T-cell (primary cell): Measurements from ENCODE around the gene RAPGEF1. TPM values are rescaled to one million over a fixed set of nuclear protein-coding genes. Genes with fewer than 3 reads are reported as not detected.
"Not testable (repeated sequence)": the region's sequence is repeated elsewhere in the genome, so short reads cannot be mapped to it uniquely, and the experiment has no call there.

ENCODE experiments used
- ATAC-seq, 4 experiments: fragments of 200-7000 bp in 3 of 4; fragments of 150-1000 bp in 1 of 4; cut with Tn5 transposase; replicated peaks in 1 of 4; 1 replicate in 3 of 4; 2 replicates in 1 of 4; pipeline ENCODE4 v1.10.0; 2021; ENCODE audit warnings: moderate library complexity in 3 of 4, mild to moderate bottlenecking in 2 of 4, moderate number of reproducible peaks in 1 of 4
- CTCF ChIA-PET, 2 donors: fragments of 300-600 bp; sonication (Branson Sonifier 250); formaldehyde crosslinking; loops; one replicate each; lab custom pipeline; 2022; ENCODE audit warnings: antibody characterized with exemption in 2 of 2; lab: Charles Lee
- POLR2A ChIA-PET, 2 donors: fragments of 300-600 bp; sonication (Branson Sonifier 250); formaldehyde crosslinking; loops; one replicate each; lab custom pipeline; 2022; ENCODE audit warnings: antibody characterized with exemption in 2 of 2; lab: Charles Lee
- DNase-seq, 35 experiments: peaks; one replicate each; pipeline versions ENCODE4 v3.0.0 to v3.0.0-alpha.2; 2013 to 2023
- H3K27ac ChIP-seq: one replicate; pipeline ENCODE4 v1.5.1; 2013; ENCODE audit warnings: low read length
- H3K27me3 ChIP-seq, 2 experiments: replicated peaks in 1 of 2; 1 replicate in 1 of 2; 2 replicates in 1 of 2; pipeline versions ENCODE4 v1.6.1 to v1.7.0; 2013; ENCODE audit warnings: low read length in 1 of 2, mixed read lengths in 1 of 2; ENCODE audit not compliant: control insufficient read depth in 2 of 2, insufficient read depth in 2 of 2; ENCODE audit errors: extremely low read depth in 1 of 2
- H3K36me3 ChIP-seq, 2 donors: 1 replicate in 1 of 2; 2 replicates in 1 of 2; pipeline versions ENCODE4 v1.6.1 to v1.7.0; 2013; ENCODE audit warnings: low read length in 1 of 2; ENCODE audit not compliant: control insufficient read depth in 2 of 2, insufficient read depth in 1 of 2; ENCODE audit errors: extremely low read depth in 1 of 2
- H3K4me1 ChIP-seq, 2 experiments: 1 replicate in 1 of 2; 2 replicates in 1 of 2; pipeline versions ENCODE4 v1.6.1 to v1.7.0; 2013; ENCODE audit warnings: low read length in 2 of 2, mixed read lengths in 1 of 2; ENCODE audit not compliant: insufficient read depth in 2 of 2, control insufficient read depth in 1 of 2; ENCODE audit errors: extremely low read depth in 1 of 2
- H3K4me3 ChIP-seq, 2 donors: 1 replicate in 1 of 2; 2 replicates in 1 of 2; pipeline versions ENCODE4 v1.5.1 to v1.7.0; 2013; ENCODE audit warnings: mild to moderate bottlenecking in 2 of 2, low read length in 1 of 2, moderate library complexity in 1 of 2; ENCODE audit not compliant: control insufficient read depth in 1 of 2; ENCODE audit errors: extremely low read depth in 1 of 2
- H3K9me3 ChIP-seq: 2 replicates; pipeline ENCODE4 v1.7.0; 2013
- H3K27ac Mint-ChIP-seq, 2 donors: one replicate each; pipeline ENCODE4 v1.8.0; 2020 to 2021; ENCODE audit warnings: mild to moderate bottlenecking in 2 of 2, mixed read lengths in 2 of 2
- H3K27me3 Mint-ChIP-seq, 2 donors: one replicate each; pipeline ENCODE4 v1.8.0; 2021 to 2022; ENCODE audit warnings: mixed read lengths in 2 of 2
- H3K36me3 Mint-ChIP-seq: one replicate; pipeline ENCODE4 v1.8.0; 2021; ENCODE audit warnings: mixed read lengths
- H3K4me1 Mint-ChIP-seq, 3 donors: one replicate each; pipeline ENCODE4 v1.8.0; 2020 to 2022; ENCODE audit warnings: mixed read lengths in 3 of 3, mild to moderate bottlenecking in 1 of 3
- H3K4me3 Mint-ChIP-seq, 3 donors: one replicate each; pipeline ENCODE4 v1.8.0; 2020 to 2022; ENCODE audit warnings: mild to moderate bottlenecking in 3 of 3, mixed read lengths in 3 of 3, moderate library complexity in 3 of 3
- H3K9me3 Mint-ChIP-seq, 3 donors: one replicate each; pipeline ENCODE4 v1.8.0; 2020 to 2022; ENCODE audit warnings: mixed read lengths in 3 of 3
- WGBS: methylation state at CpG from one replicate; pipeline ENCODE4 v1.1.5; 2013; ENCODE audit warnings: missing lambda C conversion rate; ENCODE audit not compliant: insufficient coverage; 5-methylcytosine and 5-hydroxymethylcytosine counted together
- total RNA-seq, 35 experiments: library from RNA in 6 of 35; stranded (reverse) in 6 of 35; fragments of 120-200 nt in 1 of 35; gene quantifications; one replicate each; pipeline versions ENCODE4 v1.2.1 to v1.2.4 and lab custom pipeline; 2013 to 2026

Gene RAPGEF1
- total RNA-seq, 5 donors from 2014 or later (not counting 1 experiment from before 2014, with no cell fraction given): 97.9 to 167 (median 139) TPM

DNA sequence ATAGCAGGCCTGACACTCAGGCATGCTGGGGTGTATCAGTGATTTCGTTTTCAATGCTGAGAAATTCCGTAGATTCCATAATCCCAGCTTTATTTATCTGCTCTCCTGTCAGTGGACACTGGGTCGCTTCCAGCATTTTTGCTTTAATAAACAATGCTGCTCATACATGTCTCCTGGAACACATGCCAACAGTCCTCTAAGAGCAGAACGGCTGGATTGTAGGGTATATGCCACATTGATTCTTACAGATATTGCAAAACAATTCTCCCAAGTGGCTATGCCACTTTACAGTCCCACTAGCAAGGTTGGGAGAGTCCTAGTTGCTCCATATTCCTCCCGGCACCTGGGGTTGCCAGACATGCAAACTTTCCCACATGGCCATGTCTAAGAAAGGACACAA is 81.9 kb downstream of the RAPGEF1 start:
- CTCF ChIA-PET: no interaction called here
- H3K36me3 ChIP-seq: no peaks in the 10 kb centered on the region
- WGBS: 100% methylated on average over 2 of the region's 5 CpGs
- no peak overlapping the region for H3K4me3 ChIP-seq
- Mint-ChIP-seq H3K4me1 (peaks cover 85 to 88% (median 85%) of the 10 kb centered on the region in 3 donors), H3K27me3 (no peaks in the 10 kb centered on the region), H3K36me3 (peaks cover 1% of the 10 kb centered on the region), H3K4me3 (peak overlapping the region in 1 of 3 donors; percentile 53), H3K9me3 (no peaks in the 10 kb centered on the region), H3K27ac (peak overlapping the region; percentile 94 to 96)
- ATAC-seq (no peak), DNase-seq (no peak)
- no peaks in the 10 kb centered on the region for H3K9me3 ChIP-seq
- peaks cover 21 to 70% of the 10 kb centered on the region in 2 experiments for H3K4me1 ChIP-seq
- POLR2A ChIA-PET: no interaction called here
- H3K27ac ChIP-seq: peak overlapping the region; percentile 85
- H3K27me3 ChIP-seq: no peaks in the 10 kb centered on the region

DNA sequence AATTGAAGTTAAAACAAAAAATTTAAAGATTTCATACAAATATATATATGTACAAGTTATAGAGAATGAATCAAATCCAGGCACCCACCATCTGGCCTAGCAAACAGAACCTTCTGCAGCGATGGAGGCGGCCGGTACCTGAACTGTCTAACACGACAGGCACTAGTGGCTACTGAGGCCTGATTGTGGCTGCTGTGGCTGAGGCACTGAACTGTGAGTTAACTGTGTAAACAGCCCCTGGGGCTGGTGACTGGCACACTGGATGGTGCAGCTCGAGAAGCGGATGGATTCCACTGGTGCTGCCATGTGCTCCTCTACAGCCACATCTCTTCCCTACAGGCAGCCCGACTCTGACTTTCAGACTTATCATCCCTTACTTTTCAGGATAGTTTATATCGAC is 82.4 kb downstream of the RAPGEF1 start:
- CTCF ChIA-PET: no interaction called here
- Histone ChIP-seq H3K4me1 (peaks cover 21 to 66% of the 10 kb centered on the region in 2 experiments), H3K9me3 (no peaks in the 10 kb centered on the region), H3K27ac (peak overlapping the region; percentile 85), H3K36me3 (no peaks in the 10 kb centered on the region), H3K4me3 (no peak overlapping the region), H3K27me3 (no peaks in the 10 kb centered on the region)
- peak overlapping the region; percentile 94 to 96 for H3K27ac Mint-ChIP-seq
- no peaks in the 10 kb centered on the region for H3K27me3 Mint-ChIP-seq
- DNase-seq: no peak
- 48% methylated on average over 4 of the region's 8 CpGs for WGBS
- H3K4me1 Mint-ChIP-seq: peaks cover 80 to 87% (median 84%) of the 10 kb centered on the region in 3 donors
- H3K36me3 Mint-ChIP-seq: no peaks in the 10 kb centered on the region
- H3K9me3 Mint-ChIP-seq: no peaks in the 10 kb centered on the region
- H3K4me3 Mint-ChIP-seq: peak overlapping the region in 1 of 3 donors; percentile 53
- no peak for ATAC-seq
- POLR2A ChIA-PET: no interaction called here

DNA sequence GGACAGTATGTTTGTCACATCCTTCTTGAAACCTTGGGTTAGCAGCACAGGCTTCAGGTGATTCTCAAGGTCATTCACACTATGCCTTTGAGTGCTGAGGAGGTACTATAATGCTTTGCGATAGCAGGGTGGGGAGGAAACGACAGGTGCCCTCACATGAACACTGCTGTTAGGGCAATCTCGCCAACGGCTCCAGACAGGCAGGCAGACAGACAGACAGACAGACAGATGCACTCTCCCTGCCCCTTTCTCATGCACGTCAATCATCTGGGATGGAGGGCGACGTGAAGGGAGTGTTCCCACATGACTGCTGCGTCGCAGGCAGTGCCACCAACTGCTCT is 82.9 kb downstream of the RAPGEF1 start:
- H3K4me3 ChIP-seq: no peak overlapping the region
- peak overlapping the region; percentile 93 to 94 for H3K27ac Mint-ChIP-seq

DNA sequence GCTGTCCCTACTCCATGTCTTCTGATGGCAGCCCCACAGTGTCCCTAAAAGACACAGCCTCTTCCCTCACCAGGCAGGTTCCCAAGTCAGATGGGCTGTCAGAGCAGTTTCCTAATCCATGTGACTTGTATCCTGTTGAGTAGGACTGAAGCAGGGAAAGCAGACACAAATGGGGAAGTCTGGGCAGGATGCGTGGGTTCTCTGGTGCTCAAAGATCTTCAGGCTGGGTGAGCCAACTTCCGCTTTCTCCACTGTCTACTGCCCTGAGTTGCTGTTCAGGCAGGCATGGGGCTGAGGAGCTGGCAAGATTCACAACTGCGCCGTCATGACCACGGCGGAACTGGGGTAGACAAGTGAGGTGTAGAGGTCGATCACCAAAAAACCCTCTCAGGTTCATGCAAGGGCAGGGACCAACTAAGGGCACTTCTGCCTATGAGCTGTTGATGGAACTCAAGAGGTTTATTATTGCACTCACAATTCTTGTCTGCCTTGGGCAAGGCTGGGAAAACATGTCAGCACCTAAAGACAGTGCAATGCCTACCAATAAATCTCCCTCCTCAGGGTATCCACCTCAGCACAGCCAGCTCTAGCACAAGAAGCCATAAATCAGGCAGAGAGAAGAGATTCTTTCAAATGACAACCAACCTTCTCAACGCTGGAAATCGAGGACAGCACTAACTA is 83.4 kb downstream of the RAPGEF1 start:
- Mint-ChIP-seq H3K27me3 (no peaks in the 10 kb centered on the region), H3K9me3 (no peaks in the 10 kb centered on the region), H3K27ac (peak overlapping the region; percentile 93 to 94), H3K4me1 (peaks cover 76 to 87% (median 85%) of the 10 kb centered on the region in 3 donors), H3K36me3 (no peaks in the 10 kb centered on the region), H3K4me3 (peak overlapping the region; percentile 41 to 53 (median 50))
- H3K27ac ChIP-seq: peak overlapping the region; percentile 85
- ATAC-seq: peak; percentile 90 to 94 (median 92)
- H3K27me3 ChIP-seq: no peaks in the 10 kb centered on the region
- no peak overlapping the region for H3K4me3 ChIP-seq
- ChIA-PET CTCF (interaction anchor here in 1 of 2 donors (0.5 to 1.3 kb wide), 8 partner anchors 12 to 77 kb away, joined by 3 to 5 read pairs (median 3); no protein-coding TSS in a partner anchor), POLR2A (interaction anchor here (0.6 to 0.7 kb wide), 3 partner anchors 10 to 101 kb away, joined by 3 to 5 read pairs (median 3); no protein-coding TSS in a partner anchor)
- 30% methylated on average over 3 of the region's 9 CpGs for WGBS
- H3K4me1 ChIP-seq: peaks cover 21 to 59% of the 10 kb centered on the region in 2 experiments
- no peaks in the 10 kb centered on the region for H3K9me3 ChIP-seq
- peak in 34 of 35 experiments; percentile 51 to 85 (median 75) for DNase-seq
- H3K36me3 ChIP-seq: no peaks in the 10 kb centered on the region

More for the DNA sequence above, 82.9 kb downstream of the RAPGEF1 start:
- Histone ChIP-seq H3K27me3 (no peaks in the 10 kb centered on the region), H3K9me3 (no peaks in the 10 kb centered on the region), H3K36me3 (no peaks in the 10 kb centered on the region), H3K27ac (peak overlapping the region; percentile 85), H3K4me1 (peaks cover 21 to 61% of the 10 kb centered on the region in 2 experiments)
- no peaks in the 10 kb centered on the region for H3K9me3 Mint-ChIP-seq
- CTCF ChIA-PET: interaction anchor here in 1 of 2 donors (0.5 to 1.3 kb wide), 7 partner anchors 12 to 77 kb away, joined by 3 to 5 read pairs (median 3); no protein-coding TSS in a partner anchor
- peak in 20 of 35 experiments; percentile 15 to 67 (median 37) for DNase-seq
- 8% methylated on average over 4 of the region's 9 CpGs for WGBS
- peak overlapping the region; percentile 41 to 53 (median 50) for H3K4me3 Mint-ChIP-seq
- POLR2A ChIA-PET: interaction anchor here (0.7 kb wide), 2 partner anchors 10 to 51 kb away, joined by 3 read pairs; no protein-coding TSS in a partner anchor
- peak; percentile 60 to 65 (median 63) for ATAC-seq
- H3K36me3 Mint-ChIP-seq: no peaks in the 10 kb centered on the region
- peaks cover 76 to 85% (median 82%) of the 10 kb centered on the region in 3 donors for H3K4me1 Mint-ChIP-seq
- no peaks in the 10 kb centered on the region for H3K27me3 Mint-ChIP-seq

DNA sequence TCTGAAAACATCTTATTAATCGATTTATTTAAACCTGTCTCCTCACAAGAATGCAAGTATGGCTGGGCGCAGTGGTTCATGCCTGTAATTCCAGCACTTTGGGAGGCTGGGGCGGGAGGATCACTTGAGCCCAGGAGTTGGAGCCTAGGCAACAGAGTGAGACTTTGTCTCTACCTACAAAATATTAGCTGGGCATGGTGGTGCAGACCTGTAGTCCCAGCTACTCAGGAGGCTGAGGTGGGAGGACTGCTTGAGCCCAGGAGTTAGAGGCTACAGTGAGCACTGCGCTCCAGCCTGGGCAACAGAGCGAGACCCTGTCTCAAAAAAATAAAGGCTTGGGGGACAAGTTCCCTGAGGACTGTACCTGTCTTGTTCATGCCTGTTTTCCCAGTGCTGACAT is 85.5 kb downstream of the RAPGEF1 start:
- not testable (repeated sequence) for H3K9me3 ChIP-seq, DNase-seq, H3K27ac ChIP-seq, H3K9me3 Mint-ChIP-seq, H3K4me3 ChIP-seq, ATAC-seq, H3K4me3 Mint-ChIP-seq, H3K27me3 ChIP-seq, H3K36me3 ChIP-seq, H3K27me3 Mint-ChIP-seq
- peaks cover 68 to 87% (median 85%) of the 10 kb centered on the region in 3 donors for H3K4me1 Mint-ChIP-seq
- ChIA-PET CTCF (interaction anchor here in 1 of 2 donors (0.6 kb wide), 1 partner anchor 668 kb away, joined by 3 read pairs; no protein-coding TSS in a partner anchor), POLR2A (interaction anchor here in 1 of 2 donors (0.5 to 0.7 kb wide), 2 partner anchors 506 to 522 kb away, joined by 3 read pairs; no protein-coding TSS in a partner anchor)
- H3K27ac Mint-ChIP-seq: peak overlapping the region; percentile 79 to 93
- 100% methylated on average over 2 of the region's 5 CpGs for WGBS
- peaks cover 19 to 52% of the 10 kb centered on the region in 2 experiments for H3K4me1 ChIP-seq
- H3K36me3 Mint-ChIP-seq: peaks cover 17% of the 10 kb centered on the region

DNA sequence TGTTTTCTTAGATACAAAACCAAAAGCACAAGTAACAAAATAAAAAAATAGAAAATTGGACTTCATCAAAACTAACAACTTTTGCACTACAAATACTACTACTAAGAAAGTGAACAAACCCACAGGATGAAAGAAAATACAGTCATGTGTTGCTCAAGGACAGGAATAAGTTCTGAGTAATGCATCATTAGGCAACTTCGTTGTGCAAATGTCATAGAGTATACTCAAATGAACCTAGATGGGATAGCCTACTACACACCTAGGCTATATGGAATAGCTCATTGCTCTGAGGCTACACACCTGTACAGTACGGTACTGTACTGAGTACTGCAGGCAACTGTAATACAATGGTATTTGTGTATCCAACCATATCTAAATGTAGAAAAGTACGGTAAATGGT is 88.3 kb downstream of the RAPGEF1 start:
- Mint-ChIP-seq H3K27me3 (no peaks in the 10 kb centered on the region), H3K36me3 (peaks cover 28% of the 10 kb centered on the region), H3K4me1 (peaks cover 42 to 67% (median 60%) of the 10 kb centered on the region in 3 donors), H3K4me3 (no peak overlapping the region), H3K9me3 (no peaks in the 10 kb centered on the region), H3K27ac (peak overlapping the region; percentile 34 to 58)
- no peak for DNase-seq
- peaks cover 6 to 24% of the 10 kb centered on the region in 2 experiments for H3K4me1 ChIP-seq
- ChIA-PET CTCF (interaction anchor here in 1 of 2 donors (0.9 to 1.3 kb wide), 2 partner anchors 16 to 30 kb away, joined by 3 read pairs; no protein-coding TSS in a partner anchor), POLR2A (no interaction called here)
- WGBS: no CpG with 5 or more reads among the region's 3 CpGs
- no peaks in the 10 kb centered on the region for H3K27me3 ChIP-seq
- no peak overlapping the region for H3K4me3 ChIP-seq
- H3K36me3 ChIP-seq: peaks cover 8 to 22% of the 10 kb centered on the region in 2 donors
- H3K27ac ChIP-seq: no peak overlapping the region
- H3K9me3 ChIP-seq: no peaks in the 10 kb centered on the region
- no peak for ATAC-seq
